Upper lobe of left lung (tissue), 6 donors: ENCODE measurements around the gene CD58. TPM values are rescaled to one million over a fixed set of nuclear protein-coding genes. Genes with fewer than 3 reads are reported as not detected.
A peak's percentile ranks its signal among the peaks of the same experiment; 100 is the strongest.

Experiments
- ATAC-seq, 2 donors: fragments of 200-7000 bp; cut with Tn5 transposase; one replicate each; pipeline ENCODE4 v1.9.1; 2022; ENCODE audit warnings: mild to moderate bottlenecking in 2 of 2, moderate library complexity in 2 of 2; ENCODE audit not compliant: low FRiP score in 2 of 2
- DNase-seq, 2 donors: peaks; one replicate each; pipeline ENCODE4 v3.0.0-alpha.2; 2019 to 2020
- H3K27ac ChIP-seq, 4 donors: fragments of 200-600 bp; sonication (generic); one replicate each; pipeline ENCODE4 v1.5.1; 2016 to 2019
- H3K27me3 ChIP-seq, 4 donors: fragments of 200-600 bp; sonication (generic); one replicate each; pipeline ENCODE4 v1.5.1; 2017 to 2019
- H3K36me3 ChIP-seq, 4 donors: fragments of 200-600 bp; sonication (generic); one replicate each; pipeline ENCODE4 v1.5.1; 2016 to 2019
- H3K4me1 ChIP-seq, 4 donors: fragments of 200-600 bp; sonication (generic); one replicate each; pipeline ENCODE4 v1.5.1; 2018 to 2019
- H3K4me3 ChIP-seq, 4 donors: fragments of 200-600 bp; sonication (generic); one replicate each; pipeline ENCODE4 v1.5.1; 2017 to 2019; ENCODE audit warnings: mild to moderate bottlenecking in 2 of 4, moderate library complexity in 1 of 4
- H3K9me3 ChIP-seq, 4 donors: fragments of 200-600 bp; sonication (generic); one replicate each; pipeline ENCODE4 v1.5.1; 2018 to 2019
- CTCF ChIP-seq, 6 experiments: fragments of 450-650 bp in 4 of 6; fragments of 200-600 bp in 2 of 6; sonication (generic) in 2 of 6; IDR thresholded peaks; one replicate each; pipeline ENCODE4 v1.5.1; 2016 to 2019; ENCODE audit warnings: antibody characterized with exemption in 6 of 6
- EP300 ChIP-seq, 4 donors: sonication (generic); formaldehyde crosslinking; IDR thresholded peaks; one replicate each; pipeline ENCODE4 v1.5.1; 2017; ENCODE audit warnings: antibody characterized with exemption in 4 of 4, control low read depth in 2 of 4
- POLR2A ChIP-seq, 4 donors: fragments of 450-650 bp; IDR thresholded peaks; one replicate each; pipeline ENCODE4 v1.5.1; 2016 to 2017; ENCODE audit warnings: antibody characterized with exemption in 4 of 4, mild to moderate bottlenecking in 2 of 4
- POLR2AphosphoS5 ChIP-seq, 2 donors: sonication (generic); formaldehyde crosslinking; IDR thresholded peaks; one replicate each; pipeline ENCODE4 v1.5.1; 2017; ENCODE audit warnings: antibody characterized with exemption in 2 of 2
- WGBS, 2 donors: methylation state at CpG; one replicate each; pipeline ENCODE4 v1.1.5; 2017 to 2018; 5-methylcytosine and 5-hydroxymethylcytosine counted together
- total RNA-seq, 6 donors: library from RNA; depleted of rRNA in 4 of 6; stranded (reverse); fragments of >200 nt in 4 of 6; gene quantifications; one replicate each; pipeline versions ENCODE4 v1.1.0 to v1.2.1, GENCODE V29; 2016 to 2021
- donor health status: DM: no; HTN: no; CAD: no; lungs with moderate emphysema.
- donor health status: DM: no; HTN: yes; CAD: no; lungs with severe emphysema.

CD58 gene
- total RNA-seq, 6 donors from 2014 or later = 17.8 to 52.0 (median 32.4) TPM

- no peaks in the 10 kb centered on the region for H3K9me3 ChIP-seq
- no peak for ATAC-seq
- H3K27ac ChIP-seq = peak overlapping the region in 1 of 4 donors; percentile 27
- no peak overlapping the region for H3K4me3 ChIP-seq
- DNase-seq = no peak
- H3K36me3 ChIP-seq = peaks cover 7 to 59% (median 35%) of the 10 kb centered on the region in 4 donors
- H3K4me1 ChIP-seq = peaks cover 5 to 15% (median 8%) of the 10 kb centered on the region in 4 donors
- TF ChIP-seq EP300 (IDR thresholded peaks at IDR 0.05) (no peak), POLR2A (IDR thresholded peaks at IDR 0.05) (no peak), CTCF (IDR thresholded peaks at IDR 0.05) (no peak), POLR2AphosphoS5 (IDR thresholded peaks at IDR 0.05) (no peak)
- H3K27me3 ChIP-seq = no peaks in the 10 kb centered on the region
- WGBS, 2 donors = 91 to 100% methylated on average over 1 of the region's 1 CpG
Measured at GRCh38 chr1:116538544-116538943, 32.3 kb downstream of the CD58 start.

- 63 to 79% methylated on average over 1 of the region's 1 CpG for WGBS, 2 donors
- TF ChIP-seq EP300 (IDR thresholded peaks at IDR 0.05) (no peak), POLR2AphosphoS5 (IDR thresholded peaks at IDR 0.05) (no peak), POLR2A (IDR thresholded peaks at IDR 0.05) (no peak), CTCF (IDR thresholded peaks at IDR 0.05) (no peak)
- H3K27ac ChIP-seq = peak overlapping the region in 2 of 4 donors; percentile 27 to 44
- peaks cover 5 to 15% (median 8%) of the 10 kb centered on the region in 4 donors for H3K4me1 ChIP-seq
- H3K36me3 ChIP-seq = peaks cover 4 to 59% (median 30%) of the 10 kb centered on the region in 4 donors
- DNase-seq (no peak), ATAC-seq (no peak)
- H3K9me3 ChIP-seq = no peaks in the 10 kb centered on the region
- no peak overlapping the region for H3K4me3 ChIP-seq
- H3K27me3 ChIP-seq = no peaks in the 10 kb centered on the region
Measured at GRCh38 chr1:116537898-116538297, 32.9 kb downstream of the CD58 start.

GRCh38 chr1:116537040-116537831 lies 33.6 kb downstream of the CD58 start:
- WGBS, 2 donors = 74 to 83% methylated on average over 3 of the region's 3 CpGs
- ATAC-seq (peak in 1 of 2 donors; percentile 28), DNase-seq (no peak)
- TF ChIP-seq POLR2A (IDR thresholded peaks at IDR 0.05) (no peak), EP300 (IDR thresholded peaks at IDR 0.05) (no peak), CTCF (IDR thresholded peaks at IDR 0.05) (no peak), POLR2AphosphoS5 (IDR thresholded peaks at IDR 0.05) (no peak)
- Histone ChIP-seq H3K27ac (no peak overlapping the region), H3K4me1 (peaks cover 5 to 15% (median 9%) of the 10 kb centered on the region in 4 donors), H3K36me3 (peaks cover 4 to 64% (median 26%) of the 10 kb centered on the region in 4 donors), H3K27me3 (no peaks in the 10 kb centered on the region), H3K9me3 (no peaks in the 10 kb centered on the region), H3K4me3 (no peak overlapping the region)

GRCh38 chr1:116534014-116534739 lies 36.6 kb downstream of the CD58 start:
- peaks cover 0 to 10% (median 2%) of the 10 kb centered on the region in 4 donors for H3K4me1 ChIP-seq
- no peak for ATAC-seq
- peaks cover 4 to 54% (median 27%) of the 10 kb centered on the region in 4 donors for H3K36me3 ChIP-seq
- no peak overlapping the region for H3K27ac ChIP-seq
- H3K9me3 ChIP-seq = no peaks in the 10 kb centered on the region
- TF ChIP-seq CTCF (IDR thresholded peaks at IDR 0.05) (no peak), POLR2AphosphoS5 (IDR thresholded peaks at IDR 0.05) (no peak), EP300 (IDR thresholded peaks at IDR 0.05) (no peak), POLR2A (IDR thresholded peaks at IDR 0.05) (no peak)
- DNase-seq = peak in 1 of 2 donors; percentile 77
- H3K4me3 ChIP-seq = no peak overlapping the region
- no peaks in the 10 kb centered on the region for H3K27me3 ChIP-seq
- WGBS, 2 donors = 92 to 93% methylated on average over 25 to 45 of the region's 45 CpGs
